D721Med (cell line): ENCODE results near the gene FAM120AOS.

ENCODE experiments used
- DNase-seq: peaks from one replicate; pipeline ENCODE4 v3.0.0; 2011; ENCODE audit warnings: low spot score; ENCODE audit not compliant: insufficient read length
- FAIRE-seq: peaks from 2 replicates; lab custom pipeline; 2011; peaks lifted over from hg19 to GRCh38; lab: Jason Lieb, UNC
- TF ChIP-seq, protein P1 (sequence below): IDR thresholded peaks from 2 replicates; pipeline ENCODE4 v1.5.1; 2012; ENCODE audit warnings: mild to moderate bottlenecking, control low read depth; ENCODE audit not compliant: insufficient read depth; ENCODE audit errors: missing control alignments

Gene FAM120AOS

DNA sequence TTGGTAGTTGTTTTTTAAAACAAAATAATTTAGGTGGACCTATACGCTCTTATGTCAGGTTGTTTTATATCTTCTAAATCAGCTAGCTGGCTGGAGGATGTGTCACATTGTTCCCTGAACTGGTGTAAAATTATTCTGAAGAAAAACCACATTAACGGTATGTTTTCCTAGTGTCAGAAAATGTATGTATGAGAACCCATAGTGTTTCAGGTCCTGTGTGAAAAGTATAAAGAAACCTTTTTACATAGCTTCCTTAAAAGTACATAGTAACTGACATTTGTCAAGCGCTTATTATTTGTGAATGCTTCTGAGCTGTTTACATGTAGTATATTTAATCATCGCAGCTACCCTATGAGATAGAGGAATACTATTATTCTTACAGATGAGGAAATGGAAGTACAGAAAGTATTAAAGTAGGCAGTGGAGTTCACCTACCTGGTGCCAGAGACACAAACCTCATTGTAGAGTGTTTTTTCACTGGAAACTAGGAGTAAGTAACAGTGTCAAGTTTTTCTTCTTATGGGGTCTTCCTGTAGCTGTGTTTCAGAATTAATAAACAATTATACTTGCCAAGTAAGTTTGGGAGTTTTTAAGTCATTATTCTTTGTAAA is 10.4 kb upstream of the FAM120AOS start:
- no peak for DNase-seq

DNA sequence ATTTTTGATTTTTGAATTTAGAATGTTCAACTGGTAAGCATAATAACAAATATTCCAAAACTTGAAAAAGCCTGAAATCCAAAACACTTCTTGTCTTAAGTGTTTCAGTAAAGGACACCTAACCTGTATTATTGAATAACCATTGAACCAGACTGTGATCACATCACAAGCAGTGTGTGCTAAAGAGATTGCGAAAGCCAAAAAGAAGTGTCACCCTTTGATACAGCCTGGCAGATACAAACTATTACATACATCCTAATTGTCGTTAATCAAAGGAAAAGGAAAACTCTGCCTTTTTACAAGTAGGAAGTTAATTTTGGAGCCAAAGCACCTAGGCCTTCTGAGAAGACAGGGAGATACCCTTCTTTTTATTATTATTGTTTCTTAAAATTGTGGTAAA is 8.4 kb upstream of the FAM120AOS start:
- TF ChIP-seq, protein P1, sequence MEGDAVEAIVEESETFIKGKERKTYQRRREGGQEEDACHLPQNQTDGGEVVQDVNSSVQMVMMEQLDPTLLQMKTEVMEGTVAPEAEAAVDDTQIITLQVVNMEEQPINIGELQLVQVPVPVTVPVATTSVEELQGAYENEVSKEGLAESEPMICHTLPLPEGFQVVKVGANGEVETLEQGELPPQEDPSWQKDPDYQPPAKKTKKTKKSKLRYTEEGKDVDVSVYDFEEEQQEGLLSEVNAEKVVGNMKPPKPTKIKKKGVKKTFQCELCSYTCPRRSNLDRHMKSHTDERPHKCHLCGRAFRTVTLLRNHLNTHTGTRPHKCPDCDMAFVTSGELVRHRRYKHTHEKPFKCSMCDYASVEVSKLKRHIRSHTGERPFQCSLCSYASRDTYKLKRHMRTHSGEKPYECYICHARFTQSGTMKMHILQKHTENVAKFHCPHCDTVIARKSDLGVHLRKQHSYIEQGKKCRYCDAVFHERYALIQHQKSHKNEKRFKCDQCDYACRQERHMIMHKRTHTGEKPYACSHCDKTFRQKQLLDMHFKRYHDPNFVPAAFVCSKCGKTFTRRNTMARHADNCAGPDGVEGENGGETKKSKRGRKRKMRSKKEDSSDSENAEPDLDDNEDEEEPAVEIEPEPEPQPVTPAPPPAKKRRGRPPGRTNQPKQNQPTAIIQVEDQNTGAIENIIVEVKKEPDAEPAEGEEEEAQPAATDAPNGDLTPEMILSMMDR = no peak
- no peak for FAIRE-seq
- no peak for DNase-seq

More for the DNA sequence above, 10.4 kb upstream of the FAM120AOS start:
- TF ChIP-seq, protein P1 = no peak
- no peak for FAIRE-seq

DNA sequence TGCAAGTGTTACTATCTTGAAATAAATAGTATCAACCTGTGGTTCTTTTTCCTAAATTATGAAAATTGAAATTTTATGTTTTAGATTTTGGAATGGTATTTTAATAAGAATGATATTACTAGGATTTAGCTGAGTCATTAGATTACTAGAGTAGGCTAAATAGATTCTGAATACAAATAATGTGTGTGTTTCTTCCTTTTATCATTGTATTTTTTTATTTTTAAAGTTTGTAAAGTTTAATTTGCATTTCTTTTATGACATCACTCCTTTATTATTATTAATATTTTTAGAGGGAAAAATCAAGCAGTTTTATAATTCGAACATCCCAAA is 8.0 kb upstream of the FAM120AOS start:
- TF ChIP-seq, protein P1 = no peak
- no peak for FAIRE-seq
- DNase-seq = no peak

DNA sequence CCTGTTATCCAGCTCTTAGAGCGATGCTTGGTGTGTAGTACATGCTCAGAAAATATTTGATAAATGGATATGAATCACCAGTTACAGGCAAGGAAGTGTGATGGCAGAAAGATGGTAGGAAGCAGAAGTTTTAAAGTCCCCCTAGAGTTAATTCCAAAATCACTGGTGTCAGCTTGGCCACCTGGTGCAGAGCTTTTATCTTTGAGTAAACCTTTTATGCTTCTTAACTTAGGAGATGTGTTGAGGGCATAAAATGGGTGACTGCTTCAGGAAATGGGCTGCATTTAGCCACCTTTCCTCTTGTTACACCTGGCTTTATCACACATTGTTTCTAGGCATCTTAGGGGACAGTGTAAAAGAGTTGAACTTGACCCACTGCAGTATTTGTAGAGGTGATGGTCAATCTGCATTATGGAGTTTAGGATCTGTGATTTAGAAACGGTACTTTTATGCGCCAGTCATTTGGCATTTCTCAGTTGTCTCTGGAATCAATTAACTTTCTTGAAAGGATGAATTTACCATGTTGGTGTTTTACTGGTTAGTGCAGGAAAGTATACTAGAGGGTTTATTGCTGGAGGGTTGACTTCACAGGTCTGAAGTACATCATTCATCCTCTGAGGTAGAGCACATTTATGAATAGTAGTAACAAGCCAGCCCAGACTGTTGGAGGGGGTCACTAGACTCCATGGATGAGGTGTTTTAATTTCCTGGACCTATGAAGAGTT is 7.5 kb upstream of the FAM120AOS start:
- no peak for DNase-seq
- TF ChIP-seq, protein P1 = no peak
- no peak for FAIRE-seq

DNA sequence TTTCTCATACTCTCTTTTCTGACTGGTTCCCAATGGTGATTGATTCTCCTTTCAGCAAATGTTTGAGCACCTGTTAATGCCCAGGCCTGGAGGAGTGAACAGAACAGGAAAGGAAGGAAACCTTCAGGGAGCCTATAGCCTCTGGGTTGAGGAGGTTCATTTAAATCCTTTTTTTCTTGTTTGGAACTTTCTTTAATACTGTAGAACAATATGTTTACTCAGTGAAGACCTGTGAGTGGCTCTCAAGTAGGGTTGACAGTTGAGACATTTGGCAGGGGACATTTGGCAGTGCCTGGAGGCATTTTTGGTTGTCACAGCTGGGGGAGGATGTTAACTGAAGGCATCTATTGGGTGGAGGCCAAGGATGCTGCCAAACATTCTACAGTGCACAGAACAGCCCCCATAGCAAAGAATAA is 6.1 kb upstream of the FAM120AOS start:
- DNase-seq (no peak), FAIRE-seq (no peak)
- TF ChIP-seq, protein P1 = no peak

DNA sequence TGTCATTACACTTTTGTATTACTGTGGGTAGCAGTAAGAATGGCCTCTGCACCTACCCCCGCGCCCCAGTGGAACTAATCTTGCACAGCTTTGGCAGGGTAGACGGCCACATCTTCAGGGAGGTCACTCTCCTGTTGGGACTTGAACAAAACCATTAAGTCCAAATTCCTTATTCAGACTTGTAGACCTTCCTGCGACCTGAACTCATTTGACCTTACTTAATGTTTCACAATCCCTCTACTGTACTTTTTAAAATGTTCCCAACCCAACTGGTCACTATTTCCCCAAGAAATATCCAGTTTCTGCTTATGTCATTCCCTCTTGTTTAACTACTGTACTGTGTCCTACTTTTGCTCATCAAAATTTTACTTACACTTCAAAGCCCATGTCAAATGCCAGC is 5.3 kb upstream of the FAM120AOS start:
- FAIRE-seq (no peak), DNase-seq (no peak)
- TF ChIP-seq, protein P1 = no peak

DNA sequence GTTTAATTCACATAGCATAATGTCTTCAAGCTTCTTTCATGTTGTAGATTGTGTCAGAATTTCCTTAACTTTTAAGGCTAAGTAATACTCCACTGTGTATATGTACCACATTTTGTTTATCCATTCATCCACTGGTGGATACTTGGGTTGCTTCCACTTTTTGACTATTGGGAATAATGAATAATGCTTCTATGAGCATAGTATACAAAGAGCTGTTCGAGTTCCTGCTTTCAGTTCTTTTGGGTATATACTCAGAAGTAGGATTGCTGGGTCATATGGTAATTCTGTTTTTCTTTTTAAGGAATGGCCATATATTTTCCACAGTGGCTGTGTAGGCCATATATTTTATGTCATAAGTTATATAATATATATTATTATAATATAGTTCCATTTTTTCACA is 3.6 kb upstream of the FAM120AOS start:
- no peak for DNase-seq
- FAIRE-seq = no peak
- TF ChIP-seq, protein P1 = no peak
